ENCODE results near the gene C2CD4C. TPM values are rescaled to one million over a fixed set of nuclear protein-coding genes. Genes with fewer than 3 reads are reported as not detected.
"Not testable (repeated sequence)": the region's sequence is repeated elsewhere in the genome, so short reads cannot be mapped to it uniquely, and the experiment has no call there.

C2CD4C gene
- total and polyA plus RNA-seq, 2 of the 13 experiments (the other 11 are each of a cell fraction or from before 2014, with no cell fraction given): not detected

DNA sequence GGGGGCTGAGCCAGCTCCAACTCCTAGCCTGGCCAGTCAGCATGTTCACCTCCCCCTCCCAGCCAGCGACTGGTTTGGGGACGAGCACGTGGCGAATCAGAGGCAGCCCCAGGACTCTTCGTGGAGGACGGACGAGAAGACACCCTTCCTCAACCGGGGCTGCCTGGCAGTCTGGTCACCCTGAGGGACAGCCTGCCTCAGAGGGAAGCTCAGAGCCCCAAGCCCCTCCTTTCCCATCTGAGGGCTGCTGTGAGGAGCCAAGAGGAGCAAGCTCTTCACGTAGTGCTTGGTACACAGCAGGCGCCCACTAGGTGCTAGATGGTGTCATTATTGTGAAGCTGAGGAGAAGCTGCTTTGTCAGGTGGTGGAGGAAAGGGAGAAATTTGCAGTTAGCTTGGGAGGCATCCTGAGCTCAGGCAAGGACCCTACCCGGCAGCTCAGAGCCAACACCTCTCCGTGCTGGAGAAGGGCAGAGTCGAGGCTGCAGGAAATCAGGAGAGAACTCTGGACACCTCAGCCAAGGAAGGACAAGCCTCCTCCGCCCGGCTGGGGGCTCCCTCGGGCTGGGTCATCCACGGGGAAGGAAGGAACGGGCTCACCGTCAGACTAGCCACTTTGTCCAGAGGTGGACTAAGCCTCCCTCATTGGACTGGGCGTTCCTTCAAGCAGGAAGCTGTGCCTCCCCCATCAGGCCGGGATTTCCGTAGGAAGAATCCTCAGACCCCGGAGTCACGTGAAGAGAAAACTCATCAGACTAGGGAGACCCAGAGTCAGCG lies 14.9 kb upstream of the C2CD4C start (continued):
- TF ChIP-seq, protein P1, sequence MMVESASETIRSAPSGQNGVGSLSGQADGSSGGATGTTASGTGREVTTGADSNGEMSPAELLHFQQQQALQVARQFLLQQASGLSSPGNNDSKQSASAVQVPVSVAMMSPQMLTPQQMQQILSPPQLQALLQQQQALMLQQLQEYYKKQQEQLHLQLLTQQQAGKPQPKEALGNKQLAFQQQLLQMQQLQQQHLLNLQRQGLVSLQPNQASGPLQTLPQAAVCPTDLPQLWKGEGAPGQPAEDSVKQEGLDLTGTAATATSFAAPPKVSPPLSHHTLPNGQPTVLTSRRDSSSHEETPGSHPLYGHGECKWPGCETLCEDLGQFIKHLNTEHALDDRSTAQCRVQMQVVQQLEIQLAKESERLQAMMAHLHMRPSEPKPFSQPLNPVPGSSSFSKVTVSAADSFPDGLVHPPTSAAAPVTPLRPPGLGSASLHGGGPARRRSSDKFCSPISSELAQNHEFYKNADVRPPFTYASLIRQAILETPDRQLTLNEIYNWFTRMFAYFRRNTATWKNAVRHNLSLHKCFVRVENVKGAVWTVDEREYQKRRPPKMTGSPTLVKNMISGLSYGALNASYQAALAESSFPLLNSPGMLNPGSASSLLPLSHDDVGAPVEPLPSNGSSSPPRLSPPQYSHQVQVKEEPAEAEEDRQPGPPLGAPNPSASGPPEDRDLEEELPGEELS (CRISPR knock-in tag; IDR thresholded peaks at IDR 0.05): no peak
- no peak for TF ChIP-seq NFE2L1 (CRISPR knock-in tag; IDR thresholded peaks at IDR 0.05; ENCODE audit: borderline replicate concordance)
- no peak for TF ChIP-seq RXRB (CRISPR knock-in tag; IDR thresholded peaks at IDR 0.05; ENCODE audit: borderline replicate concordance)
- TF ChIP-seq, protein P2, sequence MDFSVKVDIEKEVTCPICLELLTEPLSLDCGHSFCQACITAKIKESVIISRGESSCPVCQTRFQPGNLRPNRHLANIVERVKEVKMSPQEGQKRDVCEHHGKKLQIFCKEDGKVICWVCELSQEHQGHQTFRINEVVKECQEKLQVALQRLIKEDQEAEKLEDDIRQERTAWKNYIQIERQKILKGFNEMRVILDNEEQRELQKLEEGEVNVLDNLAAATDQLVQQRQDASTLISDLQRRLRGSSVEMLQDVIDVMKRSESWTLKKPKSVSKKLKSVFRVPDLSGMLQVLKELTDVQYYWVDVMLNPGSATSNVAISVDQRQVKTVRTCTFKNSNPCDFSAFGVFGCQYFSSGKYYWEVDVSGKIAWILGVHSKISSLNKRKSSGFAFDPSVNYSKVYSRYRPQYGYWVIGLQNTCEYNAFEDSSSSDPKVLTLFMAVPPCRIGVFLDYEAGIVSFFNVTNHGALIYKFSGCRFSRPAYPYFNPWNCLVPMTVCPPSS (IDR thresholded peaks at IDR 0.05): no peak
- TF ChIP-seq, protein P3, sequence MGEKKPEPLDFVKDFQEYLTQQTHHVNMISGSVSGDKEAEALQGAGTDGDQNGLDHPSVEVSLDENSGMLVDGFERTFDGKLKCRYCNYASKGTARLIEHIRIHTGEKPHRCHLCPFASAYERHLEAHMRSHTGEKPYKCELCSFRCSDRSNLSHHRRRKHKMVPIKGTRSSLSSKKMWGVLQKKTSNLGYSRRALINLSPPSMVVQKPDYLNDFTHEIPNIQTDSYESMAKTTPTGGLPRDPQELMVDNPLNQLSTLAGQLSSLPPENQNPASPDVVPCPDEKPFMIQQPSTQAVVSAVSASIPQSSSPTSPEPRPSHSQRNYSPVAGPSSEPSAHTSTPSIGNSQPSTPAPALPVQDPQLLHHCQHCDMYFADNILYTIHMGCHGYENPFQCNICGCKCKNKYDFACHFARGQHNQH (CRISPR knock-in tag; IDR thresholded peaks at IDR 0.05): no peak
- TF ChIP-seq ZNF24 (IDR thresholded peaks at IDR 0.05): no peak
- TF ChIP-seq KLF12 (CRISPR knock-in tag; IDR thresholded peaks at IDR 0.05; ENCODE audit: borderline replicate concordance): no peak

DNA sequence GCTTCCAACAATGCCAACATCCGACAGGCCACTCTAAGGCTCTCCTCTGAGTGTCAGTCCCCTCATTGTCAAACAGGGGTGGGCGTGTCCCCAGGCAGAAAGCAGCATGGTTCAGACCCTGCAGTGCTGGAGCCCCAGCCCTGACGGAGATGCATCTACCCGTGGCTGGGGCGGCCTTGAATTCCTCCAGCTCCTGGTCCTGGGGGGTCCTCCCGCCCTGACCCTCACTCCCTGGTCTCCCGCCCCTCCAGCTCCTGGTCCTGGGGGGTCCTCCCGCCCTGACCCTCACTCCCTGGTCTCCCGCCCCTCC lies 13.9 kb upstream of the C2CD4C start:
- CTCF ChIA-PET (ENCODE audit: low intra/inter-chr PET ratio, low total read pairs); H3K36me3 ChIP-seq (replicated peaks in 1 of 2; ENCODE audit: control insufficient read depth in 1 of 2, insufficient read depth in 2 of 2, low read length in 2 of 2); in situ Hi-C loops (cut with HindIII; ENCODE audit: extremely low pct_ligation_motif_present, low pct_unique_long_range_greater_than_20kb); H3K9me3 ChIP-seq (ENCODE audit: low read length); H3K9ac ChIP-seq (ENCODE audit: insufficient read depth, low read depth, low read length); H3K4me2 ChIP-seq (ENCODE audit: low read depth, low read length); BruUV-seq (replicated peaks); H3K27me3 ChIP-seq (ENCODE audit: control insufficient read depth in 1 of 2, insufficient read depth in 2 of 2, low read length in 2 of 2); POLR2A ChIA-PET; FAIRE-seq; ATAC-seq; H3K27ac ChIP-seq (ENCODE audit: extremely low read length, insufficient read depth, low read length); H3K4me3 ChIP-seq (replicated peaks in 1 of 3; ENCODE audit: insufficient read depth in 1 of 3, low read depth in 2 of 3, low read length in 3 of 3); H4K20me1 ChIP-seq (ENCODE audit: insufficient read depth, low read length); DNase-seq (ENCODE audit: low spot score); H2AFZ ChIP-seq (ENCODE audit: low read length); intact Hi-C loops (cut with micrococcal nuclease; ENCODE audit: unreplicated experiment); H3K4me1 ChIP-seq (ENCODE audit: insufficient read depth, low read length); H3K79me2 ChIP-seq (ENCODE audit: insufficient read depth, low read length): not testable (repeated sequence)
- 82% methylated on average over 7 of the region's 9 CpGs for WGBS (ENCODE audit: low lambda C conversion rate)
